ENCODE data around the gene MPZ.
"Not testable (repeated sequence)": the region's sequence is repeated elsewhere in the genome, so short reads cannot be mapped to it uniquely, and the experiment has no call there.

Gene MPZ

DNA sequence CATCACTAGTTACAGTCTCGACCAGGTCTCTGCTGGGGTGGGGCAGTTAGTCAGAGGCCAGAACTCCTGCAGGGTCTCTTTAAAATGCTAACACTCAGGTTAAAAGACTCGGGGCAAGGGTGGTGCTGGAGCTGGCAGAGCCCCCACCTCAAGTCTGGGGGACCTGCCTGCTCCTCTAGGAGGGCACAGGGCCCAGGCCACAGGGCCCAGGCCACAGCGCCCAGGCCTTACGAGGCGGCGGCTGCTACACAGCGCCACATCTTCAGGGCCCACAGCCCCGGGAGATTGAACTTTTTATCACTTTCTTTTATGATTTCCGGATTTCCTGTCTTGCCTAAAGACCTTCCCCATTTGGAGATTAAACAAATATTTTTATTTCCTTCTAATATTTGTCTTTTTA lies 10.4 kb downstream of the MPZ start:
- no peak for ATAC-seq

GRCh38 chr1:161298116-161298515 lies 11.7 kb downstream of the MPZ start:
- ATAC-seq = no peak

- ATAC-seq = no peak
Measured at GRCh38 chr1:161297415-161297814, 12.4 kb downstream of the MPZ start.

DNA sequence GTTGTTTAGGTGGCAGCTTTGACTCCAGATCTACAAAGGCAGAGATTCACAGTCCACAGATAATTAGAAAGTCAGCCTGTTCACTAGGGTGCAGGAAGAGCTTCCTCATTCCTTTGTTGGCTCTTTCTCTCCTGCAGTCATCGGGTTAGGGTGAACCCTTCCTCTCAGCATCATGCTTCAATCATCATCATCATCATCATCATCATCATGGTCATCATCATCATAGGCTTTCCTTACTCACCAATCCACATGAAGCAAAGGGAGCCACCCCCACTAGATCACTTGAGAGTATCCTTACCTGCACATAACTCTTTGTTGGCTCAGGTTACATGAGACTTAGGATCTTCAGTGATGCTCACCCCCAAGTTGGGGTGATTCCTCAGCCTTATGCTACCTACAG lies 19.0 kb downstream of the MPZ start:
- no peak for ATAC-seq

DNA sequence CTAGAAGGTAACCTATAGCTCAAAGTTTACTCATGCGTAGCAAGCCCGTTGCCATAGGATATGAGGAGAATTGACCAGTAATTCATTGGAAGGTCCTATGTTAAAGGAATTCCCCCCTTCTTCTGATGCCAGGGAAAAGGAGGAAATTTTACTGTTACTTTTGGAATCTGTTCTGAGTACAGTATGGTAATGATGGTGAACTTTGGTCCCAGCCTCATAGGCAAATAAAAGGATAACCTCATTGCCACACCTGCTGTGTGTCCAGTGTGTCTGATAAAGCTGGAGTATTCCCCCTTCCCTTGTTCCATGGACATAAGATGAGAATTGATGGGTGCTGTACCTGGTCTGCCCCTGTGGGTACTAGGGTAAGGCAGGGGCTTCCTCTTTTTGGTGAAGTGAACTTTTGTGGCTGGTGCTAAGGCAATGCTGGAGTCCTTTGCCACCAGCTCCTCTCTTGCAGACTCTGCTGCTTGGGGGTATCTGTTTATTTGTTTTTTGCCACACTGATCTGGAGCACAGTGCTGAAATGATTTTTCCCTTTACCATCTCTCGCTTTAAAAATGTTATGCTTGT lies 22.2 kb downstream of the MPZ start:
- no peak for ATAC-seq

DNA sequence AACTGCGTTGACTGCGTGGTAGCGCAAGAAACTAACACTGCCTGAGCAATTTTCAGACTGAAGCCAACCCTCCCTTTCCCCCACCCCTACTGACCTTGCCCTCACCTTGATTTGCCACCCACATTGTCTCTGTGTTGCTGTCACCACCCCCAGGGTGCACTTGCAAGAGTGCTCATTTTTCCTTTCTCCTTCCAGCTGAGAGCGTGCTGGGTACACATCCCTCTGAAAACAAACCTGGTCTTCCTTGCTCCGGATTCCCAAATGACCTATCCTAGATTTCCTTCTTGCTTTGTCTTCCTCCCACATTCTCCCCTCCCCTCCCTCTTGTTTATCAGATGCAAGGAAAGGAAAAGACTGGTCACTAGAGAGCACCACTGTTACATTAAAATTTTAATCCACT lies 24.2 kb downstream of the MPZ start:
- ATAC-seq = no peak

- no peak for ATAC-seq
Measured at GRCh38 chr1:161285113-161285512, 24.7 kb downstream of the MPZ start.

GRCh38 chr1:161282991-161283390 lies 26.8 kb downstream of the MPZ start:
- no peak for ATAC-seq

DNA sequence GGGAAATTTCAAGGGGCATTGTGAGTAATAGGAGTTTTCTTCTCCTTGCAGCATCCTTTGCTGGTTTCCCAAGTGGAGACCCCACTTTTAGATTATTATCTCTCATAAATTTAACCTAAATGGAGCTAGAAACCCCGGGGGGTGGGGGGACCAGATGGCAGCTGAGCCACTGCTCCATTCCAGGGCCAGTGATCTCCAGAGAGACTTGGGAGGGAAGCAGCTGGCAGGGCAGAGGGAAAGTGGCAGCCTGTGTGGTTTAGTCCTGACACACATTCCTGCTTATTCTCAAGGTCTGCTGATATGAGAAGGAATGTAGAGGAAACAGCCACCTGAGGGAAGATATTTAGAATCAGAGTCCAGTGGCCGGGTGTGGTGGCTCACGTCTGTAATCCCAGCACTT lies 34.9 kb downstream of the MPZ start:
- no peak for ATAC-seq

DNA sequence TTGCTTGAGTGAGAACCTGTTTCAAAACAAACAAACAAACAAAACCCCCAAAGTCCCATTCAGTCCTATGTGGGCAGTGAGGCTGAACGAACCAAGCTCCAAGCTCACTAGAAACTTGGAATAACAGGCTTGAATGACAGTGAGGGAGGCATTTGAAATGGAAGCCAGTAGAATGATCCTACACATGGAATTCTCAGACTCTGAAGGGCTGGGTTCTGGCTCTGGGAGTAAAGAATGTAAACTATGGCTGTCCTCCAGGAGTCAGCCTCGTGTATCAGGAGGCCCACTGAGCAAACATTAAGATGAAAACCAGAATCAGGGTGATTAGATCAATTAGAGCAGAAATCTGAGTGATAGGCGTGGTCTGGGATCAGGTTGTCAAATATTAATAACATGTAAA lies 36.4 kb downstream of the MPZ start:
- ATAC-seq = no peak

- no peak for ATAC-seq
Measured at GRCh38 chr1:161267321-161267720, 42.4 kb downstream of the MPZ start.

GRCh38 chr1:161266836-161267235 lies 42.9 kb downstream of the MPZ start:
- no peak for ATAC-seq

DNA sequence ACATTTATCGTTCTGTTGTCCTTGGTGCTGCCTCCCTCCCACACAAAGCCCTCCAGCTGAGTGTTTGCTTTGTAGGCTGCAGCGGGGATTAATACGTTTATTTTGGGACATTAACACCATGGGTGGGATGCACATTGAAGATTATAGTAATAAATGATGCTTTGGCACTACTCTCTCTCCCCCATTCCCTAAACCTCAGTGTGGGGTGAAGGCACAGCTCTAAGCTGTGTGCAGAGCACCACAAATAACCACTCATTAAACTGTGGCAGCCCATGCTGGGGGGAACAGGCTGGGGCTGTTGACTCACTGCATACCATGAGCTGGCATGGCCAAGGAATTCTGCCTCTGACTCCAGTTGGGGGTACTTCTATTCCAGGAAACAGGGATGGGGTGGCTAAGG lies 43.6 kb downstream of the MPZ start:
- ATAC-seq = no peak

- ATAC-seq = no peak
Measured at GRCh38 chr1:161265305-161265704, 44.5 kb downstream of the MPZ start.

DNA sequence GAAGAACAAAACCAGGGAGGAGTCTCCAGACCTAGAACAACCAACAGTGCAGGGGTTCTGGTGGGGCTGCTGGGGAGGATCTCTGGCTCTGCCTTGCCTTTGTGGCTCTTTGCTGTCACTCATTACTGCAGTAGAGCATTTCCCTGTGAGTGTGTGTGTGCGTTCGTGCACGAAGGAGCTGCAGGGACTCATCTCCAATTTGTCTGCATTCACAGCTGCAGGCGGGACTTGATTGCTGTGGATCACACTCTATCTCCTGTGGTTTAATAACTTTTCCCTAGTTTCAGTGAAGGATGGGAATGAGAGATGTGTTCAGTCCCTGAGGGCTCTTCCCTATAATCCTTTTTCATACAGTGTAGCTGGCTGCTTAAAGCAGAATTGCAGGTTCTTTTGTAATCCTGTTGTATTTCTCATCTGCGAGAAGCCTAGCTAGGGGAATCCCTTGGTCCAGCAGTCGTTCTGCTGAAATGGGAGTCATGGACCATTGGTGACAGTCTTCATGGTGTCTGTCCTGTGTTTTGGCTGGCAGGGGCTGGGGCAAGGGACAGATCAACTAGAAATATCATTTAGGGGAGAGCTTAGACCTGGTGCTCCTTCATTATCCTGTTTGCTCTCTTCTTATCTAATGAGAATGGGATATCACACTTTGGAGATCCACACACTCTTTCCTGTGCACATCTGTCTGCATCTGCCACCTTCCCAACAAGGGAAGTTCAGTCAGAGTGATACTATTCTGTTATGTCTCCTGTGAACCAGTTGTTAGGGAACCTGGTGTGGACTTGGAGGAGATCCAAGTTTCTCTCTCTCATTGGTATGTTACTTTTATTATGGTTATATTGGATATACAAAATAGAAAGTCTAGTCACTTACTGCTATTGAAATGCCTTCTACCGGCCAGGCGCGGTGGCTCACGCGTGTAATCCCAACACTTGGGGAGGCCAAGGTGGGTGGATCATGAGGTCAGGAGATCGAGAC lies 48.2 kb downstream of the MPZ start:
- ATAC-seq = no peak

DNA sequence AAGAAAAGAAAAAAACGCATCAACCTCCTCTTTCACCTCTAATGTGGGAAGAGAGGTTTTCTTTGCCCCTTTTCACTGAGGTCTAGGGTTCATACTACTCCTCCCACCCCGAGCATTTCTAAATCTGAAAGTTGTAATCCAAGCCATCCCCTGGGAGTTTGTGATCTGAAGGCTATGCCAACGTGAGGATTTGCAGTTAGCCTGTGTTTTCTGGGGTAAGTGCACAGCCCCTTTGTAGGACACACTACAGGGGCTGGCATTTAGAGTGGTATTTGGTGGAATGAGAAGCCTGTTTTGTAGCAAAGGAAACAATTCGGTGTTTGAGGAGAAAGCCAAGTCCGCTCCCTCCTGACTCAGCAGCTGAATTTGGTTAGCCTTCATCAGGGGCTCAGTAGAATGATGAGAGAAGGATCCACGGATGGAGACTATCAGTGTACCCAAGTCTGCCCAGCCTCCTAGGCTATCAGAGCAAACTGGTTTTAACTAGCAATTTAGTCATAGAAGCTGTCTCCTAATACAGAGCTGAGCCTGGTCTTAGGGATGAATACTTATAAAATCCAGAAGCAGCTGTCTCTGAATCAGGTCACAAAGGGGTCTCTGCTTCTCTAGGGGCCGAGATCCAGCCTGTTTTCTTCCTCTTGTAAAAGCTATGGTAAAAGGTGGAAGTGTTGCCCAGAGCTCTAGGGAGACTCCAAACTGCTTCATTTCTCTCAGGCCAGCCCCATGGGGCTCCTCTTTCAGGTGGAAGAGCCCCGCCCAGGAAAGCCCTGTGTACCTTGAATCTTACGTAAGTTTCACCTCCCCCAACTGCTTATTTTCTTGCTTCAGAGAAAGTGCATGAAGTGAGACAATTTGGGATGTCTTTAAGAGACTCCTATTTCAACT lies 49.1 kb downstream of the MPZ start:
- no peak for ATAC-seq

- no peak for ATAC-seq
Measured at GRCh38 chr1:161259765-161260164, 50.0 kb downstream of the MPZ start.

GRCh38 chr1:161259345-161259702 lies 50.4 kb downstream of the MPZ start:
- ATAC-seq = no peak

- peak; percentile 84 to 86 for ATAC-seq
Measured at GRCh38 chr1:161258439-161259344, 51.1 kb downstream of the MPZ start, which contains the start of gene PCP4L1. Gene PCP4L1 (plus strand): TSS chr1:161258745. CDS start chr1:161258975, 230 bp downstream.

GRCh38 chr1:161257109-161257508 lies 52.7 kb downstream of the MPZ start:
- ATAC-seq = not testable (repeated sequence)

DNA sequence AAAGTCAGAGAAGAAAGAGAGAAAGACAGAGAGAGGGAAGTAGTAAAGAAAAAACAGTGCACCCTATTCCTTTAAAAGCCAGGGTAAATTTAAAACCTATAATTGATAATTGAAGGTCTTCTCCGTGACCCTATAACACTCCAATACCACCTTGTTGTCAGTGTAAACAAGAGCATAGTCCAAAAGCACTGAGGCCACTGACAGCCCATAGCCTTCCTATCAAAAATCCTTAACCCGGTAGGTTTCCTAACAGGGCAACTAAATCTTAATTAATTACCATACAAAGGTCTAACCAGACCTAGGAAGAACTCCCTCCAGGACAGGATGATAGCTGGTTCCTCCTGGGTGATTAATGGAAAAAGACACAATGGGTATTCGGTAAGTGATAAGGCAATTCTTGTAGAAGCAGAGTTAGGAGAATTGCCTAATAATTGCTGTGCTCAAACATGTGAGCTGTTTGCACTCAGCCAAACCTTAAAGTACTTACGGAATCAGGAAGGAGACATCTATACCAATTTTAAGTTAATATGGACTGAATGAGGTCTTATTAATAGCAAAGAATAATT lies 53.7 kb downstream of the MPZ start:
- ATAC-seq = not testable (repeated sequence)

DNA sequence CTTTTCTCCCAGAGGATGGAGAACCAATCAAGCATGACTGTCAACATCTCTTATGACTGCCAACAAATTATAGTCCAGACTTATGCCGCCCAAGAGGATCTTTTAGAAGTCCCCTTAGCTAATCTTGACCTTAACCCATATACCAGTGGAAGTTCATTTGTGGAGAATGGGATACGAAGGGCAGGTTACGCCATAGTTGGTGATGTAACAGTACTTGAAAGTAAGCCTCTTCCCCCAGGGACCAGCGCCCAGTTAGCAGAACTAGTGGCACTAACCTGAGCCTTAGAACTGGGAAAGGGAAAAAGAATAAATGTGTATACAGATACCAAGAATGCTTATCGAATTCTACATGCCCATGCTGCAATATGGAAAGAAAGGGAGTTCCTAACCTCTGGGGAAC lies 54.5 kb downstream of the MPZ start:
- not testable (repeated sequence) for ATAC-seq

Measured in activated CD4-positive, CD25-positive, alpha-beta regulatory T cell treated with anti-CD3 and anti-CD28 coated beads, Interleukin-2, amount 50 U/mL, for 24 hours (primary cell).